ACC112 (cell line): ENCODE results near the gene TMPRSS6.

Experiments used
- H2AFZ ChIP-seq: fragments of 200-600 bp; sonication (generic); one replicate; pipeline ENCODE4 v1.6.0; 2017; ENCODE audit warnings: antibody characterized with exemption, low read length; ENCODE audit not compliant: unreplicated experiment
- H3K27ac ChIP-seq: fragments of 200-600 bp; sonication (generic); 2 replicates; pipeline ENCODE4 v1.5.1; 2014; ENCODE audit warnings: low read depth, mild to moderate bottlenecking, antibody characterized with exemption, low read length, moderate library complexity
- H3K27me3 ChIP-seq: fragments of 200-600 bp; sonication (generic); 2 replicates; pipeline ENCODE4 v1.6.1; 2014; ENCODE audit warnings: mild to moderate bottlenecking, antibody characterized with exemption, low read length, moderate library complexity, mixed read lengths; ENCODE audit not compliant: insufficient read depth
- H3K36me3 ChIP-seq: fragments of 200-600 bp; sonication (generic); 2 replicates; pipeline ENCODE4 v1.6.1; 2016; ENCODE audit warnings: mild to moderate bottlenecking, antibody characterized with exemption, low read length, moderate library complexity, mixed read lengths; ENCODE audit not compliant: insufficient read depth
- H3K4me1 ChIP-seq: fragments of 200-600 bp; sonication (generic); one replicate; pipeline ENCODE4 v1.6.1; 2016; ENCODE audit warnings: low read length, mixed read lengths; ENCODE audit not compliant: insufficient read depth, unreplicated experiment, control insufficient read depth
- H3K4me3 ChIP-seq: fragments of 200-600 bp; sonication (generic); 2 replicates; pipeline ENCODE4 v1.5.1; 2014; ENCODE audit warnings: mild to moderate bottlenecking, low read depth, low read length
- H3K79me2 ChIP-seq: fragments of 200-600 bp; sonication (generic); one replicate; pipeline ENCODE4 v1.6.0; 2016; ENCODE audit warnings: low read length; ENCODE audit not compliant: control insufficient read depth, unreplicated experiment, insufficient read depth

Gene TMPRSS6

GRCh38 chr22:37100589-37101127 lies 8.9 kb downstream of the TMPRSS6 start:
- H3K27ac ChIP-seq = no peak overlapping the region
- no peaks in the 10 kb centered on the region for H3K79me2 ChIP-seq
- H3K4me1 ChIP-seq = no peaks in the 10 kb centered on the region
- H3K36me3 ChIP-seq = no peaks in the 10 kb centered on the region
- no peak overlapping the region for H3K4me3 ChIP-seq
- peaks cover 6% of the 10 kb centered on the region; the same call in 1 of the 2 replicates for H3K27me3 ChIP-seq
- H2AFZ ChIP-seq = no peak overlapping the region

GRCh38 chr22:37098976-37099591 lies 10.4 kb downstream of the TMPRSS6 start:
- H3K79me2 ChIP-seq = no peaks in the 10 kb centered on the region

DNA sequence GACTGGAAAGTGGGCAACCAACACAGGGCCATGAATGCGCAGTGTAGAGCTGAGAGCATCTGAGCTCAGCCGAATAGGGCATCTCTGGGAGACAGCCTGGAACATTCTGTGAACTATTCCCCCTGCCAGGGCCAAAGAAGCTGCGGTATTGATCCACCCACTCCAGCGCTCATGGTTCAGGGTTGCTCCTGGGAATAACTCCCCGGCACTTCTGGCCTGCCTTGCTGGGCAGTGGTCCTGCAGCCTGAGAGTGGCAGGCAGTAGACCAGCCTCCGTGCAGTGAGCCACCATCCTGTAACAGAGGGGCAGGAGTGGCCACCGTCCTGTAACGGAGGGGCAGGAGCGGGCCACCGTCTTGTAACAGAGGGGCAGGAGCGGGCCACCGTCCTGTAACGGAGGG lies 12.2 kb downstream of the TMPRSS6 start:
- H3K79me2 ChIP-seq = no peaks in the 10 kb centered on the region
- H3K27me3 ChIP-seq = peaks cover 11% of the 10 kb centered on the region
- H3K4me3 ChIP-seq = no peak overlapping the region
- H3K27ac ChIP-seq = no peak overlapping the region
- no peaks in the 10 kb centered on the region for H3K36me3 ChIP-seq
- no peak overlapping the region for H2AFZ ChIP-seq
- H3K4me1 ChIP-seq = no peaks in the 10 kb centered on the region

More at GRCh38 chr22:37098976-37099591, 10.4 kb downstream of the TMPRSS6 start:
- H3K4me3 ChIP-seq = no peak overlapping the region
- H2AFZ ChIP-seq = no peak overlapping the region
- no peak overlapping the region for H3K27ac ChIP-seq
- no peaks in the 10 kb centered on the region for H3K36me3 ChIP-seq
- peaks cover 13% of the 10 kb centered on the region for H3K27me3 ChIP-seq
- no peaks in the 10 kb centered on the region for H3K4me1 ChIP-seq

GRCh38 chr22:37095113-37095512 lies 14.4 kb downstream of the TMPRSS6 start:
- Histone ChIP-seq H3K36me3 (no peaks in the 10 kb centered on the region), H3K27ac (no peak overlapping the region), H3K4me1 (no peaks in the 10 kb centered on the region), H3K4me3 (no peak overlapping the region), H3K79me2 (no peaks in the 10 kb centered on the region), H2AFZ (no peak overlapping the region), H3K27me3 (peaks cover 11% of the 10 kb centered on the region)

- no peaks in the 10 kb centered on the region for H3K4me1 ChIP-seq
- no peak overlapping the region for H3K4me3 ChIP-seq
- H3K79me2 ChIP-seq = no peaks in the 10 kb centered on the region
- H3K27ac ChIP-seq = no peak overlapping the region
- no peaks in the 10 kb centered on the region for H3K36me3 ChIP-seq
- no peak overlapping the region for H2AFZ ChIP-seq
- H3K27me3 ChIP-seq = peaks cover 11% of the 10 kb centered on the region
These were observed 15.3 kb downstream of the TMPRSS6 start for GRCh38 chr22:37094239-37094638.

GRCh38 chr22:37092997-37093396 lies 16.5 kb downstream of the TMPRSS6 start:
- peaks cover 11% of the 10 kb centered on the region for H3K27me3 ChIP-seq
- no peaks in the 10 kb centered on the region for H3K79me2 ChIP-seq
- no peaks in the 10 kb centered on the region for H3K36me3 ChIP-seq
- H2AFZ ChIP-seq = no peak overlapping the region
- H3K4me1 ChIP-seq = no peaks in the 10 kb centered on the region
- H3K4me3 ChIP-seq = no peak overlapping the region
- H3K27ac ChIP-seq = no peak overlapping the region

DNA sequence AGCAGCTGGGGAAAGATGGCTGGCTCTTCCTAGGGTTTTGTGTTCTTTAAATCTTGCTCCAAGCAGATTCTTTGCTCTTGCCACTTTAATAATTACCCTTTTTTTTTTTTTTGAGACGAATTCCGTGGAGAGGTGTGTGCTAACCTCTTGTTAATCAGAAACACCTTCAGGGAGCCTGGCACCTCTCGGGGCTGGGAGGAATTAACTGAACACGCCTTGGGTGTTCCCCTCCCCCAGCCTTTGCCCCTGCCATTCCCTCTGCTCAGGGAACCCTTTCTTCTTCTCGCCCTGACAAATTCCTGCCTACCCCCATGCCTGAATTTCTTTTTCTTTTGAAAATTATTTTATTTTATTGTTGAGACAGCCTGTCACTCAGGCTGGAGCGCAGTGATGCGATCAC lies 17.5 kb downstream of the TMPRSS6 start:
- H3K27me3 ChIP-seq = peaks cover 11% of the 10 kb centered on the region
- no peaks in the 10 kb centered on the region for H3K4me1 ChIP-seq
- H3K79me2 ChIP-seq = no peaks in the 10 kb centered on the region
- no peak overlapping the region for H2AFZ ChIP-seq
- H3K27ac ChIP-seq = no peak overlapping the region
- no peaks in the 10 kb centered on the region for H3K36me3 ChIP-seq
- no peak overlapping the region for H3K4me3 ChIP-seq

DNA sequence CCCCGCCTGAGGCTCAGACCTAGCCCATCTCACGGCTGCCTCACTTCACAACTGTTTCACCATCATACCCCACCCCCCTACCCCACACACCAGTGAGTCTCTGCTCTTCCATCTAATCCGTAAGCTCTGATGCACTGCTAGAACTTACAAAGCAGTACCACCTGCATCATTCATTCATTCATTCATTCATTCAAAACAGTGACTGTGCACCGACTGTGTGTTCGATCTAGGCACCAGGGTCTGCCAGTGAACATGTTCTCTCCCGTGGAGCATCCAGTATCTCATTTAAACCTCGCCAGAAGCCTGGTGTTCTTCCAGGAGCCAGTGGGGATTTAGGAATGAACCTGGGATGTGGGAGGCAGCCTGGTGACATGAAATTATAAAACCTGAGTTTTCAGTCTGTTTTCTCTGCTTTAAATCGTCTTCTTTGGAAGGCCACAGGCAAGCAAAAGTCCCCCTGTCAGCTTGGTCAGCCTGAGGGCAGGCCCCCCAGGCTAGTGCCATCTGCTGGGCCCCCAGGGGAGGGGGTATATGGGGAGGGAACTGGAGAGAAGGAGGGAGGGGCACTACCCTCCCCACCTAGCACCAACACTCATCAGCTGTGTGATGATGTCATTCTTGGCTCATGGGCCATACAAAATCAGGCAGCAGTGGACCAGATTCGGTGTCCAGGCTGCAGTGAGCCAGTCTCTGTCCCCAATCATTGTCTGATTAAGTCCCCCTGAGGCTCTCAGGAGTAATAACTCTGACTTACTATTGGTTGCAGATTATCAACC lies 18.4 kb downstream of the TMPRSS6 start:
- Histone ChIP-seq H3K27ac (no peak overlapping the region), H3K36me3 (no peaks in the 10 kb centered on the region), H3K4me1 (no peaks in the 10 kb centered on the region), H3K79me2 (no peaks in the 10 kb centered on the region), H2AFZ (no peak overlapping the region), H3K4me3 (no peak overlapping the region), H3K27me3 (peaks cover 11% of the 10 kb centered on the region)

DNA sequence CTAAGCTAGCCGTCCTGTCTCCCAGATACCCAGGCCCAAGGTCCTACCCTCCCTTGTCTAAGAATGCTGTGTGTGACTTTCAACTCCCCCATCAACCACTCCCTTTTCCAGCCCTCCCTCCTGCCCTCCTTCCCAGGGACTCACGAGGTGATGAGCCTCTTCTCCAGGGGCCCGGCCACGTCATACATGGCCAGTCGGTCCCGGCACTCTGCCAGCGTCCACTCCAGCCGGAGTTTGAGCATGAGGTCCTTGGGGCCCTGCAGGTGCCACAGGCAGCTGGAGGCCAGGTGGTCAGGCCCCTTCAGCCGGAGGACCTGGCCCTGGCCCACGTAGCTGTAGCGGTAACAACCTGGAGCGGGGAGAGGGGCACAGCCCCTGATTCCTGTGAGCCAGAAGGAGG lies 20.1 kb downstream of the TMPRSS6 start:
- no peak overlapping the region for H3K4me3 ChIP-seq
- peaks cover 6% of the 10 kb centered on the region; the same call in 1 of the 2 replicates for H3K27me3 ChIP-seq
- no peaks in the 10 kb centered on the region for H3K36me3 ChIP-seq
- no peak overlapping the region for H2AFZ ChIP-seq
- no peaks in the 10 kb centered on the region for H3K79me2 ChIP-seq
- no peaks in the 10 kb centered on the region for H3K4me1 ChIP-seq
- H3K27ac ChIP-seq = no peak overlapping the region

DNA sequence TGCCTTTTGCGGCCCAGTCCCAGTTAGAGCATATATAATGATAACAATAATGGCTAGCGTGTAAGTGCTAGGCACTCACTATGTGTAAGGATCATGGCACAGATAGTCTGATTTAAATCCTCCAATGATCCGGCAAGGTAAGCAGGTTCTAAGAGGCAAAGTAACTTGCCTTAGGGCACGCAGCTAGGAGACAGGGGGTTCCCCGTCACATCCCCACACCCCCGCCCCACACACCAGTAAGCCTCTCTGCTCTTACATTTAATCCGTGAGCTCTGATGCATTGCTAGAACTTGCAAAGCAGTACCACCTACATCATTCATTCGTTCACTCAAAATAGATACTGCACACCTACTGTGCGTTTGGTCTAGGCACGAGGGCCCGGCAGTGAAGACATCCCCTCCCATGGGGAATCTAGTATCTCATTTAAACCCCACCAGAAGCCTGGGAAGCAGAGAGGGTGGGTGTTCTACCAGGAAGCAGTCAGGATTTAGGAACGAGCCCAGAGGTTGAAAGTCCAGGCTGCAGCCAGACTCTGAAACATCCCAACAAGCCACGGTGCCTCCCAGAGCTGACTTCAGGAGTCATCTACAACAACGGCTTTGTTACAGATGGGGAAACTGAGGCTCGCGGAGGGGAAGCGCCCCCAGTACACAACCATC lies 20.6 kb downstream of the TMPRSS6 start:
- Histone ChIP-seq H3K27me3 (peaks cover 1% of the 10 kb centered on the region; the same call in 1 of the 2 replicates), H3K27ac (no peak overlapping the region), H3K36me3 (no peaks in the 10 kb centered on the region), H3K4me1 (no peaks in the 10 kb centered on the region), H3K79me2 (no peaks in the 10 kb centered on the region), H3K4me3 (no peak overlapping the region), H2AFZ (no peak overlapping the region)
